PFSK-1 (cell line): ENCODE data around the gene SCNM1.

Experiments used
- FOXP2 ChIP-seq: optimal IDR thresholded peaks from 2 replicates; pipeline ENCODE3; 2011; ENCODE audit warnings: borderline replicate concordance, control low read depth, inconsistent platforms; ENCODE audit not compliant: insufficient read depth; ENCODE audit errors: extremely low read length, extremely low read depth
- POLR2AphosphoS5 ChIP-seq: IDR thresholded peaks from 2 replicates; pipeline ENCODE4 v1.6.1; 2012; ENCODE audit warnings: low read depth, mild to moderate bottlenecking, control low read depth, low read length, moderate library complexity
- SIN3A ChIP-seq: IDR thresholded peaks from 2 replicates; pipeline ENCODE4 v1.6.1; 2012; ENCODE audit warnings: mild to moderate bottlenecking, low read length, moderate library complexity, borderline replicate concordance; ENCODE audit not compliant: insufficient read depth
- TAF1 ChIP-seq: IDR thresholded peaks from 2 replicates; pipeline ENCODE4 v1.6.1; 2012; ENCODE audit warnings: low read length, control low read depth, borderline replicate concordance; ENCODE audit not compliant: insufficient read depth
- TF ChIP-seq, protein P1 (sequence below), 2 experiments: IDR thresholded peaks; 2 replicates each; pipeline versions ENCODE4 v1.6.1 to v1.8.0; 2011 to 2012; ENCODE audit warnings: low read depth in 2 of 2, low read length in 2 of 2, control low read depth in 1 of 2, inconsistent platforms in 1 of 2, mild to moderate bottlenecking in 1 of 2, moderate library complexity in 1 of 2; ENCODE audit not compliant: insufficient read depth in 1 of 2

SCNM1 gene

DNA sequence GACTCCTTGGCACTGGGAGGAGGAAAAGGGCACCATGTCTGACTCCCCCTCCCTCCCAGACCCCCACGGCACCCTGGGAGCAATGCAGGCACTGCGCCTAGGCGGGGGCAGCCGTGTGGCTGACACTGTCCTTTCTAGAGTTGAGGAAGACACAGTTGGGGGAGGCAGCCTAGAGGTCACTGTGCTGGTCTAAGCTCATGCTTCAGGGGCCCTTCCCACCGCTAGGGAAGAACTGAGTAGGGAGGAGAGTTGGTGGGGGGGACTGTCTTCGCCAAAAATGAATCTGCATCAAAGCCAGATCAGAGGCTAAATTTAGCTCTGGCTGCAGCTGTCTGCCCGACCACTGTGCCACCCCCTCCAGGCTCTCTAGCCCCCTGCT, 22.9 kb upstream of the SCNM1 start:
- TF ChIP-seq TAF1 = no peak
- TF ChIP-seq, protein P1, sequence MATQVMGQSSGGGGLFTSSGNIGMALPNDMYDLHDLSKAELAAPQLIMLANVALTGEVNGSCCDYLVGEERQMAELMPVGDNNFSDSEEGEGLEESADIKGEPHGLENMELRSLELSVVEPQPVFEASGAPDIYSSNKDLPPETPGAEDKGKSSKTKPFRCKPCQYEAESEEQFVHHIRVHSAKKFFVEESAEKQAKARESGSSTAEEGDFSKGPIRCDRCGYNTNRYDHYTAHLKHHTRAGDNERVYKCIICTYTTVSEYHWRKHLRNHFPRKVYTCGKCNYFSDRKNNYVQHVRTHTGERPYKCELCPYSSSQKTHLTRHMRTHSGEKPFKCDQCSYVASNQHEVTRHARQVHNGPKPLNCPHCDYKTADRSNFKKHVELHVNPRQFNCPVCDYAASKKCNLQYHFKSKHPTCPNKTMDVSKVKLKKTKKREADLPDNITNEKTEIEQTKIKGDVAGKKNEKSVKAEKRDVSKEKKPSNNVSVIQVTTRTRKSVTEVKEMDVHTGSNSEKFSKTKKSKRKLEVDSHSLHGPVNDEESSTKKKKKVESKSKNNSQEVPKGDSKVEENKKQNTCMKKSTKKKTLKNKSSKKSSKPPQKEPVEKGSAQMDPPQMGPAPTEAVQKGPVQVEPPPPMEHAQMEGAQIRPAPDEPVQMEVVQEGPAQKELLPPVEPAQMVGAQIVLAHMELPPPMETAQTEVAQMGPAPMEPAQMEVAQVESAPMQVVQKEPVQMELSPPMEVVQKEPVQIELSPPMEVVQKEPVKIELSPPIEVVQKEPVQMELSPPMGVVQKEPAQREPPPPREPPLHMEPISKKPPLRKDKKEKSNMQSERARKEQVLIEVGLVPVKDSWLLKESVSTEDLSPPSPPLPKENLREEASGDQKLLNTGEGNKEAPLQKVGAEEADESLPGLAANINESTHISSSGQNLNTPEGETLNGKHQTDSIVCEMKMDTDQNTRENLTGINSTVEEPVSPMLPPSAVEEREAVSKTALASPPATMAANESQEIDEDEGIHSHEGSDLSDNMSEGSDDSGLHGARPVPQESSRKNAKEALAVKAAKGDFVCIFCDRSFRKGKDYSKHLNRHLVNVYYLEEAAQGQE (IDR thresholded peaks at IDR 0.05; ENCODE audit: insufficient read depth in 1 of 2, low read depth in 2 of 2, low read length in 2 of 2) = no peak
- no peak for TF ChIP-seq POLR2AphosphoS5
- TF ChIP-seq FOXP2 = no peak
- no peak for TF ChIP-seq SIN3A

DNA sequence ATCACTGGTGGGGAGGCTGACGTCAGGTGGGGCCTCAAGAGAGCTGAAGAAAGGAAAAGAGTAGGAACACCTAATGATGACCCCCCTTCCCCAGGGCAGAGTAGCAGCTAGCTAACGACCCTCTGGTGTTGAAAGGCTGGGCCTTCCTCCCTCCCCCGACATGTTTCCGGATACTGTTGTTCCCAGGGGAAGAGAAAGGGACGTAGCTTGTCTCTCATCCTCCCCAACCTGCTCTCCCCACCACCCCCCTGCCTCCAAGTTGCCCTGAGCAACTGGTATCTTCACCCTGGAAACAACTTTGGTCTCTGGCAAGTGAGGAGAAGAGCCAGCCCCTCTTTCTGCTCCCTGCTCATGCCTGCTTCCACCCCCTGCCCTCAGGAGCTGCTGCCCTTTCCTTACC, 22.0 kb upstream of the SCNM1 start:
- TF ChIP-seq, protein P1 (IDR thresholded peaks at IDR 0.05; ENCODE audit: insufficient read depth in 1 of 2, low read depth in 2 of 2, low read length in 2 of 2) = no peak
- TF ChIP-seq POLR2AphosphoS5 = no peak
- no peak for TF ChIP-seq FOXP2
- TF ChIP-seq TAF1 = no peak
- TF ChIP-seq SIN3A = no peak

DNA sequence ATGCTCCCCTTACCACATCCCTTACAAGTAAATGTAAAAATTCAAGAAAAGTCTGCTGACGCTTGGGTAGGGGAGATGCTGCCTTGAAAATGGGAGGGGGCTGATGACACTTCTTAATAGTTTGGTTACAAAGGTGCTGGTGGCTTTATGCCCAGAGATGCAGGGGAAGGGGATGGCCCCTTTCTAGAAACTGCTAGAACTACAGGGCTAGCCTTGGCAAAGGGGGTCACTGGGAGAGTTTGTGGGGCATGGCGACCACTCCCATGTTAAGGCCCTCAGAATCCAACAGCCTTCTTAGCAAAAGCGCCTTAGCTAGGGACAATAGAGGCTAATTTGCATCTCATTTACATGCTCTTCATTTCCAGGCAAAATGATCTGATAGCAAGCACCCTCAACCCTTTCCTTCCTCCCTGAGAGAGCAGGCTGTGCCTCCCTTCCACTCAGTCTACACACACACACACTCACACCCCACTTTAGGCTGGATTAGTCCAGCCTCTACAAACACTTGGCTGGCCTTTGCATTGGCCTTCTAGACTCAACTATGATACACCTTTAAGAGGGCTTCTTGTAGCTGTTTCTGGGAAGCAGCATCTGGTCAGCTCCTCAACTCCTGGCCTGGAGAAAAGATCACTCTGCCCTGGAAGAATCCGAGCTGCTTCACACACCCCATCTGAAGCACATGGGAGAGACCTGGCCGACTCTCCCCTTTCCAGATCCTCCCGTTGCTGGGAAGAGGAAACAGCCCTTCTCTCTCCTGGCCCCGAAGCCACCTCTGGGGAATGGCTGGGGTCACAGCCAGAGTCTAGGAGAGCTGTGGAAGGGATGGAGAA, 21.3 kb upstream of the SCNM1 start:
- TF ChIP-seq SIN3A = no peak
- TF ChIP-seq POLR2AphosphoS5 = no peak
- TF ChIP-seq TAF1 = no peak
- TF ChIP-seq, protein P1 (IDR thresholded peaks at IDR 0.05; ENCODE audit: insufficient read depth in 1 of 2, low read depth in 2 of 2, low read length in 2 of 2) = no peak
- TF ChIP-seq FOXP2 = no peak

DNA sequence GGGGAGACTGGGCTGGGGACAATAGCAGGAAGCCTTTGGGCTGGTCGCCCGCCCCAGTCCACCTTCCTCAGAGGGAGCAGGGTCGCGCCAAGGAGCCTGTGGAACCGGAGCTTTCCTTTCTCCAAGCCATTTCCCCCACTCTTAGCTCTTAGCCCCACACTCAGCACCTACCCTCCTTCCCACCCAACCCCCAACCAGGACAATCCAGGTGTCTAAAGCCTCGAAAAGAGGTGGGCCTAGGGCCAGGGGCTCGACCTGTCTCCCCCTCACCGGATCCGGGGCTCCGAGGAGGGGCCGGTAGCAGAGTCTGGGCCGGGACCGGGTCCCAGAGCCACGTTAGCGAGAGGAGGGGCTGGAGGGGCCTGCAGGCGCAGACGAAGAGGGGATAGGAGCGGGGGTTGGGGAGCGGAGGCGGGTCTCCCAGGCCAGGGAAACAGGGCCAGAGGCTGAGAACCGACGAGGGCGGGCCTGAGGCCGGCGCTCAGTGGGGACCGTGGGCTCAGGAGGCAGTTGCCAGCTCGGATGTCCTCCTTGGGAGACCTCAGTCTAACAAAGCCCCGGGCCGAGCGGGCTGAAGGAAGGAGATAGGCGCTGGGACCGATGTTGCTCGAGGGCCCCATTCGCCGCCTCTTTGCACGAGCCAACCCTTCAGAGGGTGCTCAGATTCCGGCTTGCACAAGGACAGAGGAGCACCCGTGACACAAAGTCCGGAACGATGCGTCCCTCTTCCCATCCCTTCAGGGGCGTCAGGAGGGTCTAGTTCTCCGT, 20.5 kb upstream of the SCNM1 start:
- TF ChIP-seq FOXP2 (no peak), POLR2AphosphoS5 (no peak), SIN3A (no peak), TAF1 (no peak)
- TF ChIP-seq, protein P1 (IDR thresholded peaks at IDR 0.05; ENCODE audit: insufficient read depth in 1 of 2, low read depth in 2 of 2, low read length in 2 of 2) = no peak
